Keratinocyte (primary cell): Measurements from ENCODE around the gene CPB1. TPM values are rescaled to one million over a fixed set of nuclear protein-coding genes. Genes with fewer than 3 reads are reported as not detected.

Experiments
- DNase-seq: peaks from one replicate; pipeline ENCODE4 v3.0.0-alpha.2; 2011; ENCODE audit warnings: low read depth, missing footprints, low spot score
- FAIRE-seq: peaks from 2 replicates; lab custom pipeline; 2011; peaks lifted over from hg19 to GRCh38; lab: Jason Lieb, UNC
- H2AFZ ChIP-seq: 2 replicates; pipeline ENCODE4 v1.6.0; 2012; ENCODE audit warnings: low read length, control low read depth, inconsistent platforms; ENCODE audit not compliant: control insufficient read depth
- H3K27ac ChIP-seq: 2 replicates; pipeline ENCODE4 v1.5.1; 2011; ENCODE audit warnings: low read length; ENCODE audit not compliant: control insufficient read depth, insufficient read depth
- H3K27me3 ChIP-seq: 3 replicates; pipeline ENCODE4 v1.6.0; 2011; ENCODE audit warnings: low read length; ENCODE audit not compliant: control insufficient read depth, insufficient read depth; ENCODE audit errors: extremely low read depth
- H3K36me3 ChIP-seq, 2 experiments: 2 replicates in 1 of 2; 3 replicates in 1 of 2; pipeline ENCODE4 v1.5.1; 2011; ENCODE audit warnings: low read length in 2 of 2, mild to moderate bottlenecking in 1 of 2; ENCODE audit not compliant: control insufficient read depth in 2 of 2, insufficient read depth in 2 of 2; ENCODE audit errors: extremely low read depth in 1 of 2
- H3K4me1 ChIP-seq: 3 replicates; pipeline ENCODE4 v1.5.1; 2011; ENCODE audit warnings: low read length; ENCODE audit not compliant: control insufficient read depth, insufficient read depth; ENCODE audit errors: extremely low read depth
- H3K4me2 ChIP-seq: 3 replicates; pipeline ENCODE4 v1.6.0; 2011; ENCODE audit warnings: low read depth, low read length; ENCODE audit not compliant: control insufficient read depth, insufficient read depth; ENCODE audit errors: extremely low read depth
- H3K4me3 ChIP-seq, 3 experiments: fragments of 200-600 bp in 1 of 3; sonication (generic) in 1 of 3; 2 replicates in 2 of 3; 3 replicates in 1 of 3; pipeline ENCODE4 v1.5.1; 2011 to 2016; ENCODE audit warnings: low read length in 3 of 3, mild to moderate bottlenecking in 3 of 3, control low read depth in 2 of 3, inconsistent platforms in 1 of 3, low read depth in 1 of 3, mixed read lengths in 1 of 3, mixed run types in 1 of 3, moderate library complexity in 1 of 3; ENCODE audit not compliant: control insufficient read depth in 2 of 3, insufficient read depth in 2 of 3; ENCODE audit errors: extremely low read depth in 1 of 3
- H3K79me2 ChIP-seq: 2 replicates; pipeline ENCODE4 v1.6.0; 2012; ENCODE audit warnings: low read length; ENCODE audit not compliant: control insufficient read depth, insufficient read depth
- H3K9ac ChIP-seq: 3 replicates; pipeline ENCODE4 v1.6.0; 2011; ENCODE audit warnings: low read length; ENCODE audit not compliant: control insufficient read depth, insufficient read depth; ENCODE audit errors: extremely low read depth
- H3K9me1 ChIP-seq: 3 replicates; pipeline ENCODE4 v1.6.0; 2011; ENCODE audit warnings: low read length; ENCODE audit not compliant: control insufficient read depth, insufficient read depth; ENCODE audit errors: extremely low read depth
- H3K9me3 ChIP-seq: 2 replicates; pipeline ENCODE4 v1.5.1; 2012; ENCODE audit warnings: low read depth, low read length; ENCODE audit not compliant: control insufficient read depth
- H4K20me1 ChIP-seq: 3 replicates; pipeline ENCODE4 v1.6.0; 2011; ENCODE audit warnings: low read length; ENCODE audit not compliant: control insufficient read depth, insufficient read depth; ENCODE audit errors: extremely low read depth
- CTCF ChIP-seq, 3 experiments: IDR thresholded peaks in 1 of 3; conservative IDR thresholded peaks in 1 of 3; optimal IDR thresholded peaks in 1 of 3; 2 replicates in 2 of 3; 3 replicates in 1 of 3; pipeline versions ENCODE3 to v1.5.1; 2011; ENCODE audit warnings: low read length in 3 of 3, mild to moderate bottlenecking in 3 of 3, moderate library complexity in 2 of 3, control low read depth in 1 of 3, inconsistent platforms in 1 of 3; ENCODE audit not compliant: insufficient read depth in 2 of 3; ENCODE audit errors: extremely low read depth in 1 of 3
- EZH2 ChIP-seq: IDR thresholded peaks from one replicate; pipeline ENCODE4 v1.6.1; 2012; ENCODE audit warnings: inconsistent platforms, mild to moderate bottlenecking, low read length, moderate library complexity
- dilution Hi-C: fragments of 300-500 bp; cut with MboI; formaldehyde crosslinking; loops from one replicate; pipeline ENCODE4 v1.7.0; 2020; ENCODE audit warnings: low sequenced_read_pairs; ENCODE audit not compliant: extremely low pct_ligation_motif_present
- polyA plus RNA-seq, 5 experiments: library from polyadenylated mRNA; depleted of rRNA in 3 of 5; stranded (reverse) in 3 of 5; stranded (forward) in 1 of 5; unstranded in 1 of 5; fragments of >200 nt; gene quantifications; 1 replicate in 1 of 5; 2 replicates in 3 of 5; 3 replicates in 1 of 5; pipeline versions ENCODE4 v1.2.1 to v1.2.3, GENCODE V29; 2011 to 2012; ENCODE audit warnings: missing spikeins in 2 of 5, low read depth in 1 of 5, low replicate concordance in 1 of 5

Gene CPB1
- polyA plus RNA-seq, 1 donor (not counting 4 experiments of a cell fraction or from before 2014, with no cell fraction given), result not detected

GRCh38 chr3:148815316-148816110, 12.1 kb upstream of the CPB1 start:
- FAIRE-seq (no peak), DNase-seq (no peak)
- no peak overlapping the region for H3K4me2 ChIP-seq
- no peak overlapping the region for H2AFZ ChIP-seq
- no peaks in the 10 kb centered on the region for H3K9me3 ChIP-seq
- TF ChIP-seq CTCF (optimal IDR thresholded peaks at IDR 0.05 in 1 of 3, IDR thresholded peaks at IDR 0.05 in 1 of 3, conservative IDR thresholded peaks at IDR 0.05 in 1 of 3; ENCODE audit: extremely low read depth in 1 of 3, insufficient read depth in 2 of 3, low read length in 3 of 3) (no peak), EZH2 (no peak)
- no peaks in the 10 kb centered on the region for H3K27me3 ChIP-seq
- no peaks in the 10 kb centered on the region for H3K4me1 ChIP-seq
- H3K36me3 ChIP-seq, result no peaks in the 10 kb centered on the region
- H3K9ac ChIP-seq, result no peak overlapping the region
- H3K79me2 ChIP-seq, result no peaks in the 10 kb centered on the region
- H3K27ac ChIP-seq, result no peak overlapping the region
- dilution Hi-C loops, result no loop called here
- H3K9me1 ChIP-seq, result no peaks in the 10 kb centered on the region
- H3K4me3 ChIP-seq, result no peak overlapping the region
- H4K20me1 ChIP-seq, result no peaks in the 10 kb centered on the region

GRCh38 chr3:148816427-148816826, 11.2 kb upstream of the CPB1 start:
- Histone ChIP-seq H3K36me3 (no peaks in the 10 kb centered on the region), H3K9me3 (no peaks in the 10 kb centered on the region), H2AFZ (no peak overlapping the region), H3K27me3 (no peaks in the 10 kb centered on the region), H3K27ac (no peak overlapping the region), H4K20me1 (no peaks in the 10 kb centered on the region), H3K4me2 (no peak overlapping the region), H3K79me2 (no peaks in the 10 kb centered on the region), H3K4me1 (no peaks in the 10 kb centered on the region), H3K9me1 (no peaks in the 10 kb centered on the region), H3K4me3 (no peak overlapping the region), H3K9ac (no peak overlapping the region)
- TF ChIP-seq CTCF (optimal IDR thresholded peaks at IDR 0.05 in 1 of 3, IDR thresholded peaks at IDR 0.05 in 1 of 3, conservative IDR thresholded peaks at IDR 0.05 in 1 of 3; ENCODE audit: extremely low read depth in 1 of 3, insufficient read depth in 2 of 3, low read length in 3 of 3), result no peak
- TF ChIP-seq EZH2, result no peak
- dilution Hi-C loops, result no loop called here
- DNase-seq (no peak), FAIRE-seq (no peak)
